Astrocyte (in vitro differentiated cells and primary cell): Measurements from ENCODE around the gene H3-3A. TPM values are rescaled to one million over a fixed set of nuclear protein-coding genes. Genes with fewer than 3 reads are reported as not detected.

ENCODE experiments used
- DNase-seq: peaks from one replicate; pipeline ENCODE4 v3.0.0-alpha.2; 2010; ENCODE audit warnings: low read depth
- FAIRE-seq: peaks from 2 replicates; lab custom pipeline; 2011; peaks lifted over from hg19 to GRCh38; lab: Jason Lieb, UNC
- H2AFZ ChIP-seq: 2 replicates; pipeline ENCODE4 v1.6.0; 2012; ENCODE audit warnings: low read depth, low read length, inconsistent platforms
- H3K27ac ChIP-seq: 2 replicates; pipeline ENCODE4 v1.5.1; 2011; ENCODE audit warnings: low read depth, low read length, inconsistent platforms
- H3K27me3 ChIP-seq: 2 replicates; pipeline ENCODE4 v1.6.0; 2011; ENCODE audit warnings: low read length, inconsistent platforms; ENCODE audit not compliant: insufficient read depth
- H3K36me3 ChIP-seq: 2 replicates; pipeline ENCODE4 v1.5.1; 2011; ENCODE audit warnings: low read length, inconsistent platforms; ENCODE audit not compliant: insufficient read depth
- H3K4me1 ChIP-seq: 2 replicates; pipeline ENCODE4 v1.5.1; 2011; ENCODE audit warnings: low read length, inconsistent platforms; ENCODE audit not compliant: insufficient read depth
- H3K4me2 ChIP-seq: 2 replicates; pipeline ENCODE4 v1.6.0; 2012; ENCODE audit warnings: low read length, inconsistent platforms
- H3K4me3 ChIP-seq: 2 replicates; pipeline ENCODE4 v1.5.1; 2011; ENCODE audit warnings: low read depth, mild to moderate bottlenecking, low read length, inconsistent platforms; ENCODE audit not compliant: insufficient read depth
- H3K79me2 ChIP-seq: 2 replicates; pipeline ENCODE4 v1.6.0; 2012; ENCODE audit warnings: mild to moderate bottlenecking, low read length, inconsistent platforms; ENCODE audit not compliant: insufficient read depth
- H3K9ac ChIP-seq: 2 replicates; pipeline ENCODE4 v1.6.0; 2012; ENCODE audit warnings: mild to moderate bottlenecking, low read length, inconsistent platforms
- H3K9me3 ChIP-seq: 2 replicates; pipeline ENCODE4 v1.5.1; 2012; ENCODE audit warnings: low read depth, mild to moderate bottlenecking, low read length, inconsistent platforms; ENCODE audit not compliant: insufficient read depth
- H4K20me1 ChIP-seq: 2 replicates; pipeline ENCODE4 v1.6.0; 2012; ENCODE audit warnings: low read length, inconsistent platforms; ENCODE audit not compliant: insufficient read depth
- H3K27ac Mint-ChIP-seq: one replicate; pipeline ENCODE4 v1.8.0; 2021; ENCODE audit warnings: mild to moderate bottlenecking, mixed read lengths; ENCODE audit not compliant: unreplicated experiment
- H3K27me3 Mint-ChIP-seq: one replicate; pipeline ENCODE4 v1.8.0; 2021; ENCODE audit warnings: low read depth, mixed read lengths; ENCODE audit not compliant: unreplicated experiment
- H3K36me3 Mint-ChIP-seq: one replicate; pipeline ENCODE4 v1.8.0; 2021; ENCODE audit warnings: low read depth, mixed read lengths; ENCODE audit not compliant: unreplicated experiment
- H3K4me1 Mint-ChIP-seq: one replicate; pipeline ENCODE4 v1.8.0; 2021; ENCODE audit warnings: low read depth, mixed read lengths; ENCODE audit not compliant: unreplicated experiment
- H3K4me3 Mint-ChIP-seq: one replicate; pipeline ENCODE4 v1.8.0; 2021; ENCODE audit warnings: mild to moderate bottlenecking, moderate library complexity, mixed read lengths; ENCODE audit not compliant: unreplicated experiment
- H3K9me3 Mint-ChIP-seq: one replicate; pipeline ENCODE4 v1.8.0; 2021; ENCODE audit warnings: mild to moderate bottlenecking, mixed read lengths; ENCODE audit not compliant: unreplicated experiment
- EZH2 ChIP-seq: IDR thresholded peaks from 2 replicates; pipeline ENCODE4 v1.6.1; 2012; ENCODE audit warnings: mild to moderate bottlenecking, low read length, inconsistent platforms; ENCODE audit not compliant: insufficient read depth
- total RNA-seq: library from RNA; stranded (reverse); gene quantifications from 2 replicates; pipeline ENCODE4 v1.2.1, GENCODE V29; 2021
- TF ChIP-seq, protein P1 (sequence below): IDR thresholded peaks from 2 replicates; pipeline ENCODE4 v1.5.1; 2011; ENCODE audit warnings: low read depth, mild to moderate bottlenecking, inconsistent platforms, low read length, moderate library complexity; ENCODE audit not compliant: insufficient read depth

The H3-3A gene
- total RNA-seq, 1 donor from 2014 or later: 375 TPM

DNA sequence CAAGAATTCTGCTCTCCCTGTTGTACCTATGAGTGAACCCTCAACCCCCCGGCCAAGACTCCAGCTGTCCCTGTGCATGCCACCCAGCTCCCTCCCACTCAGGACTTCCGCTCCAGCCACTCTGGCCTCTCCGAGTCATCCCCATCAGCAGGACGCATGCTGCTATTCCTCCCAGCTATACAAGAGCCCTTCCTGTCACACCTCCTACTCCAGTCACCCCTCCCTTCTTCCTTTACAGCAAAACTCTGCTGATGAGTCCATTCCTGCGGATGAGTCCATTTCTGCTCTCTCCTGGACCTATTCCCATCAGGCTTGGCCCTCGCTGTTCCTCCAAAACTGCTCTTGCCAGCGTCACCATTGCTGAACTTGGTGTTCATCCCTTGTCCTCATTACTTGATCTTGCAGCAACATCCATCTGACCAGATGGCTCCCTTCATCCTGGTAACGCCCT, 42.2 kb downstream of the H3-3A start:
- Mint-ChIP-seq H3K27ac (no peak overlapping the region), H3K4me1 (peaks cover 15% of the 10 kb centered on the region), H3K4me3 (no peak overlapping the region), H3K27me3 (peaks cover 14% of the 10 kb centered on the region), H3K9me3 (no peaks in the 10 kb centered on the region), H3K36me3 (no peaks in the 10 kb centered on the region)
- FAIRE-seq (no peak), DNase-seq (no peak)
- no peak overlapping the region for H3K4me3 ChIP-seq
- no peaks in the 10 kb centered on the region for H3K27me3 ChIP-seq
- H3K4me1 ChIP-seq: peaks cover 17% of the 10 kb centered on the region
- no peak overlapping the region for H3K27ac ChIP-seq
- peak overlapping the region; percentile 50 for H3K4me2 ChIP-seq
- no peaks in the 10 kb centered on the region for H3K79me2 ChIP-seq
- no peak for TF ChIP-seq EZH2
- H4K20me1 ChIP-seq: no peaks in the 10 kb centered on the region
- H3K36me3 ChIP-seq: no peaks in the 10 kb centered on the region
- H3K9me3 ChIP-seq: no peaks in the 10 kb centered on the region
- no peak overlapping the region for H3K9ac ChIP-seq
- H2AFZ ChIP-seq: peak overlapping the region; percentile 71

DNA sequence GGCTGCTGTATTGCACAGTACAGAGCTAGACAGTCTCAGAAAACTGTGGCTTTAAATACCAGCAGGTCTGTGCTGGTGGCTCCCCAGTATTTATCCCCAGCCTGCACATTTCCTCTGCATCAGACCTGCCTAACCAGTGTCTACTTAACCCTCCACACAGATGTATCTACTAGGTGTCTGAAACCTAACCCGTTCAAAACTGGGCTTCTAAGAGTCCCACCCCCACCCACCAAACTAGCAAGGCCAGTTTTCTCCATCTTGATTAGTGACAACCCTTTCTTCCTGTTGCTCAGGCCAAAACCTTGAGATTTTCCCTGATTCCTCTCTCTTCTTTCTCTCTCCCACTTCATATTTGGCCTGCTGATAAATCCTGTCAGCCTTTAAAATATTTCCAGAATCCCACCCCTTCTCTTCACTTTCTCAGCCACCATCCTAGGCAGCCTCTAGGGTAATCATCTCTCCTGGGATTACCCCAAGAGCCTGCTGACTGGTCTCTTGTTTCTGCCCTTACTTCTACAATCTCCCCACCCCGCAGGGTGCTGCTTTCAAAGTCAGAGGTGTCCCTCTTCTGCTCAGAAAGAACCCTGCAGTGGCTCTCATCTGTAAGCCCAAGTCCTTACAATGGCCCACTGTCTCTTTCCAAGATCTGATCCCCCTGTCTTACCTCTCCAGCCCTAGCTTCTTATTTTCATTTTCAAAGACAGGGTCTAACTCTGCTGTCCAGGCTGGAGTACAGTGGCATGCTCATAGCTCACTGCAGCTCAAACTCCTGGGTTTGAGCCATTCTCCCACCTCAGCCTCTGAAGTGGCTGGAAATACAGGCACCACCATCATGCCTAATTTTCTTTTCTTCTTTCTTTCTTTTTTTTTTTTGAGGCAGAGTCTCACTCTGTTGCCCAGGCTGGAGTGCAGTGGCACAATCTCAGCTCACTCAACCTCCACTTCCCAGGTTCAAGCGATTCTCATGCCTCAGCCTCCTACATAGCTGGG, 45.2 kb downstream of the H3-3A start:
- no peaks in the 10 kb centered on the region for H3K79me2 ChIP-seq
- H3K9me3 ChIP-seq: no peaks in the 10 kb centered on the region
- Mint-ChIP-seq H3K36me3 (no peaks in the 10 kb centered on the region), H3K27me3 (peaks cover 15% of the 10 kb centered on the region), H3K27ac (peak overlapping the region; percentile 56), H3K4me1 (peaks cover 17% of the 10 kb centered on the region), H3K9me3 (no peaks in the 10 kb centered on the region), H3K4me3 (no peak overlapping the region)
- H3K27ac ChIP-seq: no peak overlapping the region
- no peak for DNase-seq
- H2AFZ ChIP-seq: no peak overlapping the region
- H3K36me3 ChIP-seq: no peaks in the 10 kb centered on the region
- no peak overlapping the region for H3K4me2 ChIP-seq
- peaks cover 16% of the 10 kb centered on the region for H3K4me1 ChIP-seq
- H3K9ac ChIP-seq: no peak overlapping the region
- no peak overlapping the region for H3K4me3 ChIP-seq
- FAIRE-seq: no peak
- no peaks in the 10 kb centered on the region for H4K20me1 ChIP-seq
- no peaks in the 10 kb centered on the region for H3K27me3 ChIP-seq
- TF ChIP-seq, protein P1, sequence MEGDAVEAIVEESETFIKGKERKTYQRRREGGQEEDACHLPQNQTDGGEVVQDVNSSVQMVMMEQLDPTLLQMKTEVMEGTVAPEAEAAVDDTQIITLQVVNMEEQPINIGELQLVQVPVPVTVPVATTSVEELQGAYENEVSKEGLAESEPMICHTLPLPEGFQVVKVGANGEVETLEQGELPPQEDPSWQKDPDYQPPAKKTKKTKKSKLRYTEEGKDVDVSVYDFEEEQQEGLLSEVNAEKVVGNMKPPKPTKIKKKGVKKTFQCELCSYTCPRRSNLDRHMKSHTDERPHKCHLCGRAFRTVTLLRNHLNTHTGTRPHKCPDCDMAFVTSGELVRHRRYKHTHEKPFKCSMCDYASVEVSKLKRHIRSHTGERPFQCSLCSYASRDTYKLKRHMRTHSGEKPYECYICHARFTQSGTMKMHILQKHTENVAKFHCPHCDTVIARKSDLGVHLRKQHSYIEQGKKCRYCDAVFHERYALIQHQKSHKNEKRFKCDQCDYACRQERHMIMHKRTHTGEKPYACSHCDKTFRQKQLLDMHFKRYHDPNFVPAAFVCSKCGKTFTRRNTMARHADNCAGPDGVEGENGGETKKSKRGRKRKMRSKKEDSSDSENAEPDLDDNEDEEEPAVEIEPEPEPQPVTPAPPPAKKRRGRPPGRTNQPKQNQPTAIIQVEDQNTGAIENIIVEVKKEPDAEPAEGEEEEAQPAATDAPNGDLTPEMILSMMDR: no peak
- no peak for TF ChIP-seq EZH2

DNA sequence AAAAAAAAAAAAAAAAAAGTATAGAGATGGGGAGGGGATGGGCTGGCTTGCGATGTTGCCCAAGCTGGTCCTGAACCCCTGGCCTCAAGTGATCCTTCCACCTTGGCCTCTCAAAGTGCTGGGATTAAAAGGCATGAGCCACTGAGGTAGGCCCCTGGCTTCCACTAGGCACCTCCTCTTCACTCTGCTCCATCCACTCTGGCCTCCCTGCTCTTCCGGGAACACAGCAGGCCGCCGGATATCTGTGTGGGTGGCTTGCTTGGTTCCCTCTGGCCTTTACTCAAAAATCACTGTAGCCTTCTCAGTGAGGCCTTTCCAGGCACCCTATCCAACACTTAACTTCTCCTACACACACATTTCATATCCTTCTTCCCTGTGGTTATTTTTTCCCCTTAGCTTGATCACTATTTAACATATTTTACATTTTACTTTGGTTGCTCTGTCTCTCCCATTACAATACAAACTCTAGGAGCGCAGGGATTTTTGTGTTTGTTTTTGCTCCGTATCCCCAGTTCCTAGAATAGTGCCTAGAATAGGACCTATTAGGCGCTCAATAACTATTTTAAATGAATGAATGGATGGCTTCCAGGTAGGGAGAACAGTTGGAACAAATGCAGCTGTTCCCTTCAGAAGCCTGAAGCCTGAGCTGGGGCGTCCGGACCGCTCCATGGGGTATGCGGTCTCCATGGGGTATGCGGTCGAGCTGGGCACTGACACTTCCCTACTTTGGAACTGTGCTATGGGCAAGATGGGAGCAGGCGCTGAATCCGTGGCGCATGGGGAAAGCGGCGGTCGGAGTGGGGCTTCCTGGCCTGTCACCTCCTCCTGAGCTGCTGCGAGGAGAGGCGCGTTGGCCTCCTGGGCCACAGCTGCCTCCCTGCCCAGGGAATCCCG, 46.7 kb downstream of the H3-3A start:
- Histone ChIP-seq H3K4me3 (peak overlapping the region; percentile 49), H3K4me2 (peak overlapping the region; percentile 86), H3K9me3 (no peaks in the 10 kb centered on the region), H3K27ac (peak overlapping the region; percentile 45), H3K36me3 (no peaks in the 10 kb centered on the region), H4K20me1 (no peaks in the 10 kb centered on the region), H3K9ac (peak overlapping the region; percentile 73), H2AFZ (peak overlapping the region; percentile 83), H3K79me2 (no peaks in the 10 kb centered on the region), H3K27me3 (no peaks in the 10 kb centered on the region), H3K4me1 (peaks cover 16% of the 10 kb centered on the region)
- no peak for TF ChIP-seq EZH2
- peaks cover 17% of the 10 kb centered on the region for H3K4me1 Mint-ChIP-seq
- H3K4me3 Mint-ChIP-seq: peak overlapping the region; percentile 87
- H3K36me3 Mint-ChIP-seq: no peaks in the 10 kb centered on the region
- peak overlapping the region; percentile 59 for H3K27ac Mint-ChIP-seq
- H3K27me3 Mint-ChIP-seq: peaks cover 15% of the 10 kb centered on the region
- no peaks in the 10 kb centered on the region for H3K9me3 Mint-ChIP-seq
- DNase-seq (peak; percentile 54), FAIRE-seq (no peak)
